Loucy (cell line): Measurements from ENCODE around the gene PVALEF.

ENCODE experiments used
- EZH2phosphoT487 ChIP-seq: fragments of 200-600 bp; IDR thresholded peaks from 2 replicates; pipeline ENCODE4 v1.6.1; 2018; ENCODE audit warnings: antibody characterized with exemption, mild to moderate bottlenecking, moderate library complexity, borderline replicate concordance
- TF ChIP-seq, protein P1 (sequence below): fragments of 200-600 bp; sonication (generic); conservative IDR thresholded peaks from 2 replicates; pipeline ENCODE4 v1.5.1; 2014; ENCODE audit warnings: mild to moderate bottlenecking, antibody characterized with exemption, low read length

DNA sequence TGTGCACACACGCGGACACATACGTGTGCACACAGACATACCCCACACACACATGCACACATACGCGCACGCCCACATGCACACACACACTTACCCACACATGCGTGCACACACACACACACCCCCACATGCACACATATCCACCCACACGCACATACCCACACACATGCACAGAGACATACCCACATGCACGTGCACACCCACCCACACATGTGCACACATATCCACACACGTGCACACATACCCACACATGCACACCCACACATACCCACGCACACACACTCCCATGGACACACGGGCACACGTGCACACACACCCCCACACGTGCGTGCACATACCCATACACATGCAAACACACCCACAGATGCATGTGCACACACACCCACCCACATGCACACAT lies 27.2 kb upstream of the PVALEF start:
- TF ChIP-seq, protein P1, sequence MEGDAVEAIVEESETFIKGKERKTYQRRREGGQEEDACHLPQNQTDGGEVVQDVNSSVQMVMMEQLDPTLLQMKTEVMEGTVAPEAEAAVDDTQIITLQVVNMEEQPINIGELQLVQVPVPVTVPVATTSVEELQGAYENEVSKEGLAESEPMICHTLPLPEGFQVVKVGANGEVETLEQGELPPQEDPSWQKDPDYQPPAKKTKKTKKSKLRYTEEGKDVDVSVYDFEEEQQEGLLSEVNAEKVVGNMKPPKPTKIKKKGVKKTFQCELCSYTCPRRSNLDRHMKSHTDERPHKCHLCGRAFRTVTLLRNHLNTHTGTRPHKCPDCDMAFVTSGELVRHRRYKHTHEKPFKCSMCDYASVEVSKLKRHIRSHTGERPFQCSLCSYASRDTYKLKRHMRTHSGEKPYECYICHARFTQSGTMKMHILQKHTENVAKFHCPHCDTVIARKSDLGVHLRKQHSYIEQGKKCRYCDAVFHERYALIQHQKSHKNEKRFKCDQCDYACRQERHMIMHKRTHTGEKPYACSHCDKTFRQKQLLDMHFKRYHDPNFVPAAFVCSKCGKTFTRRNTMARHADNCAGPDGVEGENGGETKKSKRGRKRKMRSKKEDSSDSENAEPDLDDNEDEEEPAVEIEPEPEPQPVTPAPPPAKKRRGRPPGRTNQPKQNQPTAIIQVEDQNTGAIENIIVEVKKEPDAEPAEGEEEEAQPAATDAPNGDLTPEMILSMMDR, result no peak
- no peak for TF ChIP-seq EZH2phosphoT487
